HG02623 (cell line): Measurements from ENCODE around the gene ZNF468.
"Not testable (repeated sequence)": the region's sequence is repeated elsewhere in the genome, so short reads cannot be mapped to it uniquely, and the experiment has no call there.

ENCODE experiments used
- ATAC-seq: cut with Tn5 transposase; IDR thresholded peaks from one replicate; pipeline ENCODE4 v1.9.1; 2021; ENCODE audit warnings: moderate library complexity; ENCODE audit not compliant: unreplicated experiment

ZNF468 gene

DNA sequence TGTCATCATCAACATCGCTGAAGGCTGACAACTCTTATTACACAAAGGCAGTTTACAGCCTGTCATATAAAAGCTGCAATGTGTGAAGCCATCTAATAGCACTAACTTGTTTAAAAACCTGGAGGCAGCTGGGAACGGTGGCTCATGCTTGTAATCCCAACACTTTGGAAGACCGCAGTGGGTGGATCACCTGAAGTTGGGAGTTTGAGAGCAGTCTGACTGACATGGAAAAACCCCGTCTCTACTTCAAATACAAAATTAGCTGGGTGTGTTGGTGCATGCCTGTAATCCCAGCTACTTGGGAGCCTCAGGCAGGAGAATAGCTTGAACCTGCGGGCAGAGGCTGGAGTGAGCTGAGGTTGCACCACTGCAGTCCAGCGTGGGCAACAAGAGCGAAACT is 27.6 kb downstream of the ZNF468 start:
- ATAC-seq, result not testable (repeated sequence)

DNA sequence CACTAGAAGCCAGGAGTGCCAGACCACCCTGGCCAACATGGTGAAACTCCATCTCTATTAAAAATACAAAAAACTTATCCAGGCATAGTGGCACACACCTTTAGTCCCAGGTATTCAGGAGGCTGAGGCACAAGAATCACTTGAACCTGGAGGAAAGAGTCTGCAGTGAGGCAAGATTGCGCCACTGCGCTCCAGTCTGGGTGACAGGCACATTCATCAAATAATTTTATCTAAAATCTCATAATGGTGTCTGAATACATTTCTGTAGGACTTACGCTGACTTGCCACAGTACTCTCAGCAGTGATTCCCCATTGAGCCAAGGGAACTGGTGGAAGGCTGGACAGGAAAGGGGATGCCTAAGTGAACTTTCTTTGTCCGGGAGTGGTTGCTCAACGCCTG is 31.7 kb downstream of the ZNF468 start:
- no peak for ATAC-seq

DNA sequence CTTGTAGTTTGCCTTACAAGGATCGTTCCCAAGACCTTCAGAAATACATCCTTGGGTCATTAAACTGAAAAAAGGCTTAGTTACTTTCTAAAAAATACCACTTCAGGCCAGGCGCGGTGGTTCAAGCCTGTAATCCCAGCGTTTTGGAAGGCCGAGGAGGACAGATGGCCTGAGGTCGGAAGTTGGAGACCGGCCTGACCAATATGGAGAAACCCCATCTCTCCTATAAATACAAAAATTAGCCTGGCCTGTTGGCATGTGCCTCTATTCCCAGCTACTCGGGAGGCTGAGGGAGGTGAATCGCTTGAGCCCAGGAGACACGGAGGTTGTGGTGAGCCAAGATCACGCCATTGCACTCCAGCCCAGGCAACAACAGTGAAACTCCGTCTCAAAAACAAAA is 33.7 kb downstream of the ZNF468 start:
- no peak for ATAC-seq

DNA sequence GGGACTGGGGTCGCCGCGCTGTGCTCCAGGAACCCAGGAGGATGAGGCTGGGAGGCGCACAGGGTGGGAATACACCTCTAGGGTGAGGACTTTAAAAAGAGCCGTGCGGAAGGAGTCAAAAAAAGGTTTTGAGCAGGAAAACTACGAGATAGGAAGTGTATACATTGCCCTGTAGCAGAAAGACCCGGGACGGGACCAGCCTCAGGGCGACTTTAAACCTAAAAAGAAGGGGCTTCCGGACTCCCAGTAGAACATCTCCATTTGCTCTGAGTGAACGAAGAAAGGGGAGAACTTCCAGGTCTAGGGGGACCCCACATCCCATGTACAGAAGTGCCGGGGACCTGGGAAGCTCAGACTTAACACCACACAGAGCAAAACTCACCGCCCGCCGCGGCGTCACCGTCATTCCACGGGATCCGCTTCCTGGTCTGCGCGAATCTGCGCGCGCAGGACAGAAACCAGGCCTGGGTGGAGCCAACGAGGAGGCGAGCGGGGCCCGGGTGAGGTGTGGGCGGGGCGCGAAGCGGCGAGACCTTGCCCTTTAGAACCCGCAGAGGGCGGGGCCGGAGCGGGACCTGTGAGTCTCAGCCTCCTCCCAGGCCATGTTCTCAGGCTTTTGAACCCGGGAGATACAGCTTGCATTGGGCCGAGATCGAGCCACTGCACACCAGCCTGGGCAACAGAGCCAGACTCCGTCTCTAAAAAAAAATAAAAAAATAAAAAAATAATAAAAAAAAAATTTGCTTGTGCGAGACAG is 36.0 kb downstream of the ZNF468 start, which contains the start of gene ZNF28:
TSS of gene ZNF28 (minus strand) at position 430 of the 757 bp plus-strand sequence. CDS start 3,675 bp downstream, outside the sequence.
- ATAC-seq, result peak; percentile 93

DNA sequence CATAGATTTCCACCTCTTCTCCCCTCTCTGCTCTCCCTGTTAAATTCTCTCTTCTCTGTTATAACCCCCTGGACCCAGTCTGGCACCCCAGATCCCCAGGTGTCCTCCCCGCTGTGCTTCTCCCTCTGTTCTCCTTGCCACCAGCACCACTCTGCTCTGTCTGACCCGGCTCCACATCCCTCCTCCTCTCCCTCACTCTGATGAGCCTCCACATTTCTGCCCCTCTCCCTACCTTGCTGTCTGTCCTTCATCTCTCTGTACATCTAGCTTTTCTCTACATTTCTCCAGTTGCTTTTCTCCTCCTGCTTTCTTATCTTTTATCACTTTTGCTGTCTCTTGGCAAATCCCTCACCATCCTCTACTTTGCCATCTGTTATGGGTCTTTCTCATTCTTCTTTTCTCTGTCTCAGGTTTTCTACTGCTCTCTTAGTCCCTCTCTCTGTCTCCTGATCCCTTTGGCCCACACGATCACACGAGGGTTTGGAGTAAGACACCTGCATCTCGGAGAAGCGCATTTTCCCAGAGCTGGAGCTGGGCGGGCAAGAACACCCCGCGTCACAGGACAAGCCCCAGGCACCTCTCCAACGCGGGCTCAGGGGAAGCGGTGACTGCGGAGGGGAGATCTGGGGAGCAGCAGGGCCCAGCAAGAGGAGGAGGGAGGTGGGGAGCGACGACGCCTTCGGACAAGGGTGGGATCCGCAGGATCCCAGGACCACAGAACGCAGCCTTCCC is 36.8 kb downstream of the ZNF468 start:
- peak; percentile 18 for ATAC-seq

DNA sequence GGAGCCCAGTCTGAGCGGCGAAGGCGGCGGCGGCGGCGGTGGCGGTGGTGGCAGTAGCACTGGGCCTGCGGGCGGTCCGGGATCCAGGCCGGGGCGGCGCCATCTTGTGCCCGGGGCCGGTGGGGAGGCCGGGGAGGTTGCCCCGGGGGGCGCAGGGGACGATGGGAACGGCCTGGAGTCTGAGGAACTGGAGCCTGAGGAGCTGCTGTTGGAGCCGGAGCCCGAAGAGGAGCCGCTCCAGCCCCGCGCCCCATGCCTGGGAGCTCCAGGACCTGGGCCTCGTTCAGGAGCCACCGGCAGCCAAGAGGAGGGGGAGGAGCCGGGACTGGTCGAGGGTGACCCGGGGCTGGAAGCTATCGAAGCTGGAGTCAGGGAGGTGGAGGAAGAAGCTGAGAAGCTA is 47.6 kb downstream of the ZNF468 start:
- no peak for ATAC-seq

DNA sequence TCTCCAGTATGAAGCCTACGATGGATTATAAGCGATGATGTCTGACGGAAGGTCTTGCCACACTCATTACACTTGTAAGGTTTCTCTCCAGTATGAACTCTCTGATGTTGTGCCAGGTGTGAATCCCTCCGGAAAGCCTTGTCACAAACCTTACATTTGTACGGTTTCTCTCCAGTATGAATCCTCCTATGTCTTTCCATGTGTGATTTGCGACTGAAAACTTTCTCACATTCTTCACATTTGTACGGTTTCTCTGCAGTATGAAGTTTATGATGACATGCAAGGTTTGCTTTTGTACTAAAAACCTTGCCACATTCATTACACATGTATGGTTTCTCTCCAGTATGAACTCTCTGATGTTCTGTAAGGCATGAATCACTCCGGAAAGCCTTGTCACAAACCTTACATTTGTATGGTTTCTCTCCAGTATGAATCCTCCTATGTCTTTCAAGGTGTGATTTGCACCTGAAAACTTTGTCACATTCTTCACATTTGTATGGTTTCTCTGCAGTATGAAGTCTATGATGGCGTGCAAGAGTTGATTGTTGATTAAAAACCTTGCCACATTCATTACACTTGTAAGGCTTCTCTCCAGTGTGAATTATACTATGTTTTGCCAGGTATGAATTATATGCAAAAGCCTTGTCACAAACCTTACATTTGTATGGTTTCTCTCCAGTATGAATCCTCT is 57.3 kb downstream of the ZNF468 start:
- not testable (repeated sequence) for ATAC-seq

DNA sequence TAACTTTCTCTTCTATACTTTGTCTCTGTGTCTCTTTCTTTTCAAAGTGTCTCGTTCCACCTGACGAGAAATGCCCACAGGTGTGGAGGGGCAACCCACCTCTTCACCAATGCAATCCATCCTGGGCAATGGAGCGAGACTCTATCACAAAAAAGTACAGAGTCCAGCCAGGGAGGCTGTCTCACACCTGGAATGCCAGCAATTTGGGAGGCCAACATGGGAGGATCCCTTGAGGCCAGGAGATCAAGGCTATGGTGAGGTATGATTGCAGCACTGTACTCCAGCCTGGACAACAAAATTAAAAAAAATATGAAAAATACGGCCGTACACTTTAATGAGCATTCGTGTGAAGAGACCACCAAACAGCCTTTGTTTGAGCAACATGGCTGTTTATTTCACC is 68.0 kb downstream of the ZNF468 start:
- no peak for ATAC-seq
